OCI-LY7 (cell line): Measurements from ENCODE around the gene FMNL2. TPM values are rescaled to one million over a fixed set of nuclear protein-coding genes. Genes with fewer than 3 reads are reported as not detected.

Experiments used
- BruUV-seq: library from RNA; stranded (reverse); fragments of 400-500 nt; replicated peaks from 2 replicates; lab custom pipeline; 2021; lab: Mats Ljungman, UMichigan
- CTCF ChIA-PET: fragments of 300-600 bp; sonication (Branson Sonifier 250); formaldehyde crosslinking; loops from one replicate; lab custom pipeline; 2022; ENCODE audit warnings: antibody characterized with exemption; ENCODE audit not compliant: unreplicated experiment; lab: Charles Lee
- POLR2A ChIA-PET: fragments of 300-600 bp; sonication (Branson Sonifier 250); formaldehyde crosslinking; loops from one replicate; lab custom pipeline; 2022; ENCODE audit warnings: antibody characterized with exemption; lab: Charles Lee
- DNase-seq: peaks from one replicate; pipeline ENCODE4 v3.0.0-alpha.2; 2015; ENCODE audit warnings: low spot score
- H2AFZ ChIP-seq: fragments of 200-600 bp; sonication (generic), shearing (Covaris generic); 2 replicates; pipeline ENCODE4 v1.6.1; 2014; ENCODE audit warnings: mild to moderate bottlenecking, antibody characterized with exemption, low read length, moderate library complexity
- H3K27ac ChIP-seq: fragments of 200-600 bp; sonication (generic); 2 replicates; pipeline ENCODE4 v1.5.1; 2014; ENCODE audit warnings: mixed run types, low read depth, mild to moderate bottlenecking, moderate library complexity, low read length, inconsistent platforms; ENCODE audit not compliant: poor library complexity, severe bottlenecking
- H3K36me3 ChIP-seq: fragments of 200-600 bp; sonication (generic); 2 replicates; pipeline ENCODE4 v1.6.1; 2014; ENCODE audit warnings: mild to moderate bottlenecking, antibody characterized with exemption, low read length, moderate library complexity, mixed read lengths; ENCODE audit not compliant: insufficient read depth
- H3K4me1 ChIP-seq: fragments of 200-600 bp; sonication (generic); 2 replicates; pipeline ENCODE4 v1.5.1; 2014; ENCODE audit warnings: mild to moderate bottlenecking, low read length; ENCODE audit not compliant: insufficient read depth, poor library complexity, severe bottlenecking
- H3K4me2 ChIP-seq: fragments of 200-600 bp; sonication (generic); 2 replicates; pipeline ENCODE4 v1.6.1; 2014; ENCODE audit warnings: mild to moderate bottlenecking, low read length
- H3K4me3 ChIP-seq: fragments of 200-600 bp; sonication (generic); 2 replicates; pipeline ENCODE4 v1.5.1; 2014; ENCODE audit warnings: mild to moderate bottlenecking, low read depth, low read length; ENCODE audit not compliant: poor library complexity, severe bottlenecking
- H3K79me2 ChIP-seq: fragments of 200-600 bp; sonication (generic); 2 replicates; pipeline ENCODE4 v1.6.1; 2016; ENCODE audit warnings: low read depth, mild to moderate bottlenecking, low read length, moderate library complexity, mixed read lengths; ENCODE audit not compliant: insufficient read depth
- H3K9me2 ChIP-seq: fragments of 200-600 bp; sonication (generic); 2 replicates; pipeline ENCODE4 v1.6.1; 2016; ENCODE audit warnings: mild to moderate bottlenecking, low read length, mixed read lengths; ENCODE audit not compliant: insufficient read depth
- H3K9me3 ChIP-seq: fragments of 200-600 bp; sonication (generic); 2 replicates; pipeline ENCODE4 v1.6.1; 2014; ENCODE audit warnings: mild to moderate bottlenecking, mixed run types, low read length, mixed read lengths
- H4K20me1 ChIP-seq: fragments of 200-600 bp; sonication (generic); 2 replicates; pipeline ENCODE4 v1.6.1; 2014; ENCODE audit warnings: mild to moderate bottlenecking, antibody characterized with exemption, low read length, moderate library complexity, mixed read lengths; ENCODE audit not compliant: insufficient read depth
- EZH2phosphoT487 ChIP-seq: fragments of 200-600 bp; sonication (generic); IDR thresholded peaks from 2 replicates; pipeline ENCODE4 v1.6.1; 2018; ENCODE audit warnings: low read depth, borderline replicate concordance, mild to moderate bottlenecking, mixed run types, antibody characterized with exemption, low read length, moderate library complexity, mixed read lengths
- intact Hi-C: fragments of 100-400 bp; cut with micrococcal nuclease; formaldehyde crosslinking; loops from one replicate; pipeline ENCODE4 v1.10.0; 2022; ENCODE audit not compliant: unreplicated experiment
- total RNA-seq, 2 experiments: library from RNA; depleted of rRNA in 1 of 2; stranded (reverse); fragments of >200 nt in 1 of 2; shearing (Covaris generic) in 1 of 2; gene quantifications; 2 replicates each; pipeline ENCODE4 v1.2.3, GENCODE V29; 2014 to 2022
- TF ChIP-seq, protein P1 (sequence below): fragments of 200-600 bp; sonication (generic); conservative IDR thresholded peaks from 2 replicates; pipeline ENCODE4 v1.5.1; 2014; ENCODE audit warnings: mild to moderate bottlenecking, antibody characterized with exemption, low read length, moderate library complexity, mixed read lengths

FMNL2 gene
- total RNA-seq, 2 experiments from 2014 or later: 0.03 to 0.21 TPM

DNA sequence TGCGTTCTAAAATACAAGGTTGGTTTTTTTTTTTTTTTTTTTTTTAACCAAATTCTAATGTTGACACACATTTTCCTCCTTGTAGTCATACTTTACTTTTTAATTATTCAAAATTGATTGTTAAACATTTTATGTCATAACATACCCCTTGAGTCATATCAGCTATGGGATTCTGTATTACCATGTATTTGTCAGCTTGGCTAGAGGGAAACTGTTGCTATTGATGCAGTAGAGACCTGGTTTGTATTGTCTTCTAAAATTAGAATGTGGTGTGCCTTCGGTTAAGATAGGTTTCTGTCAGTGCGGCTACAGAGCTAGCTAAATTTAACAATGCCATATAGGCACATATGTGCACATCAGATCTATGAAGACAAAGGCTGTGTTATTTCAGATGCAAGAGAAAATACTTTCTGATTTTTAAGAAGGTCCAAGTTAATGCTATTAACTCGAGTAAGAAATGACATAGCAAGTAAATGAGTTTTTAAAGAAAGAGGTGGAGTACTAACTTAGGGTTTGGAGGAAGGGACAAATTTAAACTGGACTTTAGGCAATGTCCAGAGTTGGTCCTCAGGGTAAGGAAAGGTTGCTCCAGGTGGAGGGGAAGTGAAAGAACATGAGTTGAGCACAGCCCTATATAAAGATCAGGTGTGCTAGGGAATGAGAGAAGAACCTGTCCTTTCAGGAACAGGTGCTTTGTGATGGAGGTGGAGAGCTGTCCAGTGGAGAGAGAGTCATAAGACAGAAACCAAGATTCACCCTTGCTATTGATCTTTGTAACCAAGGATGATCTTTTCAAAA, 230.0 kb downstream of the FMNL2 start:
- CTCF ChIA-PET: interaction anchor here (0.6 kb wide), 1 partner anchor 22 kb away, joined by 3 read pairs; no protein-coding TSS in a partner anchor
- Histone ChIP-seq H3K79me2 (no peaks in the 10 kb centered on the region), H3K4me2 (no peak overlapping the region), H3K9me3 (no peaks in the 10 kb centered on the region), H3K4me1 (no peaks in the 10 kb centered on the region), H3K9me2 (no peaks in the 10 kb centered on the region), H2AFZ (no peak overlapping the region), H4K20me1 (no peaks in the 10 kb centered on the region), H3K36me3 (no peaks in the 10 kb centered on the region), H3K4me3 (no peak overlapping the region), H3K27ac (no peak overlapping the region)
- no peak for DNase-seq
- intact Hi-C loops: no loop called here
- BruUV-seq: no TSS peak
- POLR2A ChIA-PET: no interaction called here
- TF ChIP-seq EZH2phosphoT487: no peak
- TF ChIP-seq, protein P1, sequence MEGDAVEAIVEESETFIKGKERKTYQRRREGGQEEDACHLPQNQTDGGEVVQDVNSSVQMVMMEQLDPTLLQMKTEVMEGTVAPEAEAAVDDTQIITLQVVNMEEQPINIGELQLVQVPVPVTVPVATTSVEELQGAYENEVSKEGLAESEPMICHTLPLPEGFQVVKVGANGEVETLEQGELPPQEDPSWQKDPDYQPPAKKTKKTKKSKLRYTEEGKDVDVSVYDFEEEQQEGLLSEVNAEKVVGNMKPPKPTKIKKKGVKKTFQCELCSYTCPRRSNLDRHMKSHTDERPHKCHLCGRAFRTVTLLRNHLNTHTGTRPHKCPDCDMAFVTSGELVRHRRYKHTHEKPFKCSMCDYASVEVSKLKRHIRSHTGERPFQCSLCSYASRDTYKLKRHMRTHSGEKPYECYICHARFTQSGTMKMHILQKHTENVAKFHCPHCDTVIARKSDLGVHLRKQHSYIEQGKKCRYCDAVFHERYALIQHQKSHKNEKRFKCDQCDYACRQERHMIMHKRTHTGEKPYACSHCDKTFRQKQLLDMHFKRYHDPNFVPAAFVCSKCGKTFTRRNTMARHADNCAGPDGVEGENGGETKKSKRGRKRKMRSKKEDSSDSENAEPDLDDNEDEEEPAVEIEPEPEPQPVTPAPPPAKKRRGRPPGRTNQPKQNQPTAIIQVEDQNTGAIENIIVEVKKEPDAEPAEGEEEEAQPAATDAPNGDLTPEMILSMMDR: no peak

DNA sequence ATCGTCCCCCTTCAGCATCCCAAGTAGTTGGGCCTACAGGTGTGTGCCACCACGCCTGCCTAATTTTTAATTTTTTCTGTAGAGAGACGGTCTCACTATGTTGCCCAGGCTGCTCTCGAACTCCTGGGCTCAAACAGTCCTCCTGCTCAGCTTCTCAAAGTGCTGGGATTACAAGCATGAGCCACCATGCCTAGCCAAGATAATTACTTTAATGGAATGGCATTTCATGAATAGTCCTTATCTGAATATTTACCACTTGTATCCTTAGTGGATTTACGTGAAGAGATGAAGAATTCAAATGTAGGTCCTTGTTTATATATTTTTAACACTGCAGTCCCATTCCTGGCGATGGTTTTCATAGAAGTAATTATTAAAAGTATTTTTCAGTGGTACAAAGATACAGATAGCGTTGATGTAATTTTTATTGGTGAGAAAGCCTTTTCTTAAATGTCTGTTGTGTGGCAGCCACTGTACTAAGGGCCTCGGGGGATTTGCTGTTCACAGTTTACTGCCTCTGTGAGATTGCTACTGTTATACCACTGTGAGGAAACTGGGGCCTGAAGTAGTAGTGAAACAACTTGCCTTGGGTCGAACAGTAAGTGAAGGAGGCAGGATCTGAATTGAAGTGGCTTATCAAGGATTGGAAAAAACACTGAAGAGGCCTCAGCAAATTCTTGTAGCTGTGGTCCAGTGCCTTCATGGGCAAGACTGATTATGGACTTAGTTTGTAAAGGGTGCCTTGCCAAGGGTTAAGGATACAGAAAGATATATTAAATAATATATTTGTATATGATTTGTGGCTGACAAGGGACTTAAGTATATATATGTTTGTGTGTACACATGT, 231.1 kb downstream of the FMNL2 start:
- Histone ChIP-seq H3K9me3 (no peaks in the 10 kb centered on the region), H3K4me3 (no peak overlapping the region), H3K9me2 (no peaks in the 10 kb centered on the region), H3K4me1 (no peaks in the 10 kb centered on the region), H3K36me3 (no peaks in the 10 kb centered on the region), H4K20me1 (no peaks in the 10 kb centered on the region), H2AFZ (no peak overlapping the region), H3K79me2 (no peaks in the 10 kb centered on the region), H3K4me2 (no peak overlapping the region), H3K27ac (no peak overlapping the region)
- TF ChIP-seq EZH2phosphoT487: no peak
- TF ChIP-seq, protein P1: no peak
- DNase-seq: no peak
- no TSS peak for BruUV-seq
- intact Hi-C loops: no loop called here
- ChIA-PET CTCF (no interaction called here), POLR2A (no interaction called here)
